Measurements from ENCODE around the gene ALPL. TPM values are rescaled to one million over a fixed set of nuclear protein-coding genes. Genes with fewer than 3 reads are reported as not detected.
"Not testable (repeated sequence)": the region's sequence is repeated elsewhere in the genome, so short reads cannot be mapped to it uniquely, and the experiment has no call there.

The ALPL gene
- total RNA-seq, 1 experiment from 2014 or later, result 0.73 TPM

GRCh38 chr1:21478356-21478755, 30.9 kb upstream of the ALPL start:
- no TSS peak for BruUV-seq (replicated peaks)
- Histone ChIP-seq H2AFZ (ENCODE audit: low read length) (no peak overlapping the region), H3K27me3 (ENCODE audit: low read length) (no peaks in the 10 kb centered on the region), H3K36me3 (ENCODE audit: low read depth, low read length) (peaks cover 11% of the 10 kb centered on the region; the same call in 1 of the 2 replicates), H3K4me3 (ENCODE audit: low read length) (no peak overlapping the region), H3K9ac (ENCODE audit: low read length) (no peak overlapping the region), H3K79me2 (ENCODE audit: low read length) (no peaks in the 10 kb centered on the region), H4K20me1 (ENCODE audit: low read length) (no peaks in the 10 kb centered on the region), H3F3A (ENCODE audit: low read length, unreplicated experiment) (no peaks in the 10 kb centered on the region), H3K9me2 (replicated peaks; ENCODE audit: low read length) (no peaks in the 10 kb centered on the region), H3K4me1 (ENCODE audit: insufficient read depth, low read length) (no peaks in the 10 kb centered on the region), H3K4me2 (ENCODE audit: low read length) (no peak overlapping the region), H3K9me3 (ENCODE audit: low read length) (no peaks in the 10 kb centered on the region), H3K27ac (ENCODE audit: low read length) (no peak overlapping the region)
- intact Hi-C loops (cut with micrococcal nuclease), result no loop called here
- DNase-seq (no peak), ATAC-seq (no peak)
- ChIA-PET POLR2A (ENCODE audit: unreplicated experiment) (no interaction called here), CTCF (no interaction called here)
- TF ChIP-seq EZH2phosphoT487 (IDR thresholded peaks at IDR 0.05; ENCODE audit: borderline replicate concordance, low read length), result no peak
- no peak for TF ChIP-seq EZH2 (IDR thresholded peaks at IDR 0.05; ENCODE audit: low read length, unreplicated experiment)
- TF ChIP-seq CTCF (conservative IDR thresholded peaks at IDR 0.05; ENCODE audit: low read depth, low read length), result no peak

GRCh38 chr1:21483881-21484280, 25.3 kb upstream of the ALPL start:
- H3F3A ChIP-seq (ENCODE audit: low read length, unreplicated experiment); H3K27ac ChIP-seq (ENCODE audit: low read length); H3K9me3 ChIP-seq (ENCODE audit: low read length); H3K27me3 ChIP-seq (ENCODE audit: low read length); CTCF ChIA-PET; H3K9ac ChIP-seq (ENCODE audit: low read length); H2AFZ ChIP-seq (ENCODE audit: low read length); H4K20me1 ChIP-seq (ENCODE audit: low read length); H3K36me3 ChIP-seq (ENCODE audit: low read depth, low read length); DNase-seq; BruUV-seq (replicated peaks); H3K4me1 ChIP-seq (ENCODE audit: insufficient read depth, low read length); H3K9me2 ChIP-seq (replicated peaks; ENCODE audit: low read length); intact Hi-C loops (cut with micrococcal nuclease); H3K4me2 ChIP-seq (ENCODE audit: low read length); H3K79me2 ChIP-seq (ENCODE audit: low read length); H3K4me3 ChIP-seq (ENCODE audit: low read length); ATAC-seq; POLR2A ChIA-PET (ENCODE audit: unreplicated experiment): not testable (repeated sequence)

- TF ChIP-seq CTCF (conservative IDR thresholded peaks at IDR 0.05; ENCODE audit: low read depth, low read length) (no peak), EZH2phosphoT487 (IDR thresholded peaks at IDR 0.05; ENCODE audit: borderline replicate concordance, low read length) (no peak), EZH2 (IDR thresholded peaks at IDR 0.05; ENCODE audit: low read length, unreplicated experiment) (no peak)
- no peak overlapping the region for H3K27ac ChIP-seq (ENCODE audit: low read length)
- BruUV-seq (replicated peaks), result no TSS peak
Observed at GRCh38 chr1:21489146-21489545, 20.1 kb upstream of the ALPL start.

More at GRCh38 chr1:21489146-21489545, 20.1 kb upstream of the ALPL start:
- DNase-seq (no peak), ATAC-seq (no peak)
- H3K9me3 ChIP-seq (ENCODE audit: low read length), result no peaks in the 10 kb centered on the region
- no peak overlapping the region for H3K4me3 ChIP-seq (ENCODE audit: low read length)
- H3K4me1 ChIP-seq (ENCODE audit: insufficient read depth, low read length), result no peaks in the 10 kb centered on the region
- H3K9ac ChIP-seq (ENCODE audit: low read length), result no peak overlapping the region
- no peaks in the 10 kb centered on the region for H3K27me3 ChIP-seq (ENCODE audit: low read length)
- no peaks in the 10 kb centered on the region for H3K79me2 ChIP-seq (ENCODE audit: low read length)
- no peaks in the 10 kb centered on the region for H3K9me2 ChIP-seq (replicated peaks; ENCODE audit: low read length)
- ChIA-PET POLR2A (ENCODE audit: unreplicated experiment) (no interaction called here), CTCF (no interaction called here)
- no peaks in the 10 kb centered on the region for H3K36me3 ChIP-seq (ENCODE audit: low read depth, low read length)
- intact Hi-C loops (cut with micrococcal nuclease), result no loop called here
- no peak overlapping the region for H3K4me2 ChIP-seq (ENCODE audit: low read length)
- H2AFZ ChIP-seq (ENCODE audit: low read length), result no peak overlapping the region
- no peaks in the 10 kb centered on the region for H3F3A ChIP-seq (ENCODE audit: low read length, unreplicated experiment)
- no peaks in the 10 kb centered on the region for H4K20me1 ChIP-seq (ENCODE audit: low read length)

Measured in PC-3 (cell line).